Measurements from ENCODE around the gene ACCSL. TPM values are rescaled to one million over a fixed set of nuclear protein-coding genes. Genes with fewer than 3 reads are reported as not detected.

The ACCSL gene
- polyA plus RNA-seq, 3 donors = not detected

DNA sequence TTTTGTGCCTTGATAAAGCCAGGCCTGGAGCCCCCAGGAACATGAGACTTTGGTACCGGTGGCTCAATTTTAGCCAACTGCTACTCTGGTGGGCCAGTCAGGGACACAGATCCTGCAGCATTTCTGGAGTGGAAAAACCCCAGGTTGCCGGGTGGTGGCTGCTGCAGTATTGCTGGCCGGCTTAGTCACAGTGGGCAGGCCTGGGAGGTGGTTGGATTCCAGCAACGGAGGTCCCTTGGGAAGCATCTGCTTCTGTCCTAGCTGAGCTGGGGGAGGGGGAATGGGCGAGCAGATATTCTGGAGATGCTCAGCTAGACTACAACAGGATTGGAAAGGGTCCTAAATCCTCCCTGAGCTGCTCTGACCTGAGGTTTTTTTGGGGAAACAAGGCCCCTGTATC, 31.6 kb upstream of the ACCSL start:
- Mint-ChIP-seq H3K27ac (no peak overlapping the region), H3K9me3 (no peaks in the 10 kb centered on the region), H3K4me3 (no peak overlapping the region), H3K36me3 (no peaks in the 10 kb centered on the region), H3K27me3 (ENCODE audit: low read depth in 3 of 3) (peaks cover 0 to 9% (median under 1%) of the 10 kb centered on the region in 3 donors), H3K4me1 (no peaks in the 10 kb centered on the region)
- WGBS (ENCODE audit: insufficient coverage) = 85% methylated on average over 4 of the region's 5 CpGs
- Histone ChIP-seq H3K36me3 (replicated peaks in 1 of 2; ENCODE audit: control insufficient read depth in 1 of 2, insufficient read depth in 2 of 2, low read length in 2 of 2) (no peaks in the 10 kb centered on the region), H3K4me3 (replicated peaks in 1 of 3; ENCODE audit: low read depth in 2 of 3, low read length in 3 of 3) (no peak overlapping the region), H3K9ac (ENCODE audit: insufficient read depth, low read length, poor library complexity, severe bottlenecking) (no peak overlapping the region), H3K27me3 (ENCODE audit: control insufficient read depth in 2 of 2, insufficient read depth in 2 of 2, low read length in 2 of 2) (no peaks in the 10 kb centered on the region), H3K4me2 (replicated peaks; ENCODE audit: extremely low read depth, low read length, poor library complexity, severe bottlenecking) (no peak overlapping the region), H3K27ac (ENCODE audit: low read depth in 1 of 2, low read length in 2 of 2) (no peak overlapping the region), H4K20me1 (ENCODE audit: insufficient read depth, low read length) (no peaks in the 10 kb centered on the region), H2AFZ (ENCODE audit: insufficient read depth, low read depth, low read length, poor library complexity, severe bottlenecking) (no peak overlapping the region), H3K4me1 (ENCODE audit: control insufficient read depth in 1 of 2, insufficient read depth in 2 of 2, low read length in 2 of 2) (no peaks in the 10 kb centered on the region), H3K9me3 (replicated peaks in 1 of 2; ENCODE audit: control insufficient read depth in 1 of 2, insufficient read depth in 1 of 2, low read length in 2 of 2) (no peaks in the 10 kb centered on the region), H3K79me2 (ENCODE audit: insufficient read depth, low read length) (no peaks in the 10 kb centered on the region)
- intact Hi-C loops (cut with micrococcal nuclease) = no loop called here
- TF ChIP-seq, protein P1, sequence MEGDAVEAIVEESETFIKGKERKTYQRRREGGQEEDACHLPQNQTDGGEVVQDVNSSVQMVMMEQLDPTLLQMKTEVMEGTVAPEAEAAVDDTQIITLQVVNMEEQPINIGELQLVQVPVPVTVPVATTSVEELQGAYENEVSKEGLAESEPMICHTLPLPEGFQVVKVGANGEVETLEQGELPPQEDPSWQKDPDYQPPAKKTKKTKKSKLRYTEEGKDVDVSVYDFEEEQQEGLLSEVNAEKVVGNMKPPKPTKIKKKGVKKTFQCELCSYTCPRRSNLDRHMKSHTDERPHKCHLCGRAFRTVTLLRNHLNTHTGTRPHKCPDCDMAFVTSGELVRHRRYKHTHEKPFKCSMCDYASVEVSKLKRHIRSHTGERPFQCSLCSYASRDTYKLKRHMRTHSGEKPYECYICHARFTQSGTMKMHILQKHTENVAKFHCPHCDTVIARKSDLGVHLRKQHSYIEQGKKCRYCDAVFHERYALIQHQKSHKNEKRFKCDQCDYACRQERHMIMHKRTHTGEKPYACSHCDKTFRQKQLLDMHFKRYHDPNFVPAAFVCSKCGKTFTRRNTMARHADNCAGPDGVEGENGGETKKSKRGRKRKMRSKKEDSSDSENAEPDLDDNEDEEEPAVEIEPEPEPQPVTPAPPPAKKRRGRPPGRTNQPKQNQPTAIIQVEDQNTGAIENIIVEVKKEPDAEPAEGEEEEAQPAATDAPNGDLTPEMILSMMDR (IDR thresholded peaks at IDR 0.05) = no peak
- DNase-seq = no peak

DNA sequence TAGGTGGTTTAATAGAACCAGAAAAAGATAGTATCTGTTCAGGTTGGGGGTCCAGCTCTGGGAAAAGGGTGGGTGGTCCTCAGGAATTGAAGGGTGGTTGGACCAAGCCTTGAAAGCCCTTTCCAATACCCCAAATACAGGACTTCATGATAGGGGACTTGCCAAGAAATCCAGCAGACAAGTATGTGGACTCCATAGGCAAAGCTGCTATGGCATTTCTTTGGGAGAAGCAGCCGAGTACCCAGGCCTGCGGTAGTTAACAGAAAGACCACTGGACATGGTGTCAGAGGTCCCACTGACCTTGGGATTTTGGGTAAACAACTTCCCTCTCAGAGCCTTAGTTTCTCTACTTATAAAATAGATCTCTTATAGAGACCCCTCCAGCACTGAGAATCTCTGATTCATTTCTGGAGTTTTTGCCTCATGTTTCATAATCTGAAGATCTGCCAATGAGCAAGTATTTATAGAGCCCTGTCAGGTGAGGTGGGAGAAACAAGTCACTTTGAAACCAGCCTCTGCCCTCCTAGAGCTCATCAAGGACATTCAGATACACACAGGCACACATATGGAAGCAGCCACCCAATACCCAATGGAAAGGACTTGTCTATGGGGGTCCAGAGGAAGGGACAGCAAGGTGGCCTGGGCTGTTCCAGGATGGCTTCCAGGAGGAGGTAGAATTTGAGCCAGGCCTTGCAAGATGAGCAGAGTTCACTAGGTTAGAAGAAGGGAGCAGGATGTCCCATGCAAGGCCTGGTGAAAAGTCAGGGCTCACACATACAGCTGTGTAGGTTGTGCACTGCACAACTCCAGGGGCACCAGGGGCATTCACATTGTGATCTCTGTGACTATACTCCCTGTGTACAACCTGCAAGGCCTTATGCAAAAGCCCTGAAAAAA, 31.0 kb upstream of the ACCSL start:
- H3K36me3 Mint-ChIP-seq = no peaks in the 10 kb centered on the region
- intact Hi-C loops (cut with micrococcal nuclease) = no loop called here
- H3K9me3 Mint-ChIP-seq = peaks cover 0 to under 1% (median 0%) of the 10 kb centered on the region in 7 donors

More for the DNA sequence above, 31.0 kb upstream of the ACCSL start:
- Histone ChIP-seq H3K4me3 (replicated peaks in 1 of 3; ENCODE audit: low read depth in 2 of 3, low read length in 3 of 3) (no peak overlapping the region), H3K4me1 (ENCODE audit: control insufficient read depth in 1 of 2, insufficient read depth in 2 of 2, low read length in 2 of 2) (no peaks in the 10 kb centered on the region), H3K4me2 (replicated peaks; ENCODE audit: extremely low read depth, low read length, poor library complexity, severe bottlenecking) (no peak overlapping the region), H3K9ac (ENCODE audit: insufficient read depth, low read length, poor library complexity, severe bottlenecking) (no peak overlapping the region), H3K79me2 (ENCODE audit: insufficient read depth, low read length) (no peaks in the 10 kb centered on the region), H2AFZ (ENCODE audit: insufficient read depth, low read depth, low read length, poor library complexity, severe bottlenecking) (no peak overlapping the region), H3K27ac (ENCODE audit: low read depth in 1 of 2, low read length in 2 of 2) (no peak overlapping the region), H3K9me3 (replicated peaks in 1 of 2; ENCODE audit: control insufficient read depth in 1 of 2, insufficient read depth in 1 of 2, low read length in 2 of 2) (no peaks in the 10 kb centered on the region), H3K27me3 (ENCODE audit: control insufficient read depth in 2 of 2, insufficient read depth in 2 of 2, low read length in 2 of 2) (no peaks in the 10 kb centered on the region), H4K20me1 (ENCODE audit: insufficient read depth, low read length) (no peaks in the 10 kb centered on the region), H3K36me3 (replicated peaks in 1 of 2; ENCODE audit: control insufficient read depth in 1 of 2, insufficient read depth in 2 of 2, low read length in 2 of 2) (no peaks in the 10 kb centered on the region)
- Mint-ChIP-seq H3K4me1 (no peaks in the 10 kb centered on the region), H3K4me3 (no peak overlapping the region), H3K27ac (no peak overlapping the region), H3K27me3 (ENCODE audit: low read depth in 3 of 3) (peaks cover 4 to 13% (median 4%) of the 10 kb centered on the region in 3 donors)
- TF ChIP-seq, protein P1 (IDR thresholded peaks at IDR 0.05) = no peak
- no peak for DNase-seq
- 94% methylated on average over 2 of the region's 2 CpGs for WGBS (ENCODE audit: insufficient coverage)
